GM12878 (cell line): ENCODE measurements around the gene NOS3.

ENCODE experiments used
- BRCA1 ChIP-seq: IDR thresholded peaks from 2 replicates; pipeline ENCODE4 v1.6.1; 2011; ENCODE audit warnings: low read depth, low read length, improper control_type of control experiment
- CTCF ChIP-seq, 3 experiments: IDR thresholded peaks in 2 of 3; conservative IDR thresholded peaks in 1 of 3; 2 replicates each; pipeline ENCODE4 v1.5.1; 2011; ENCODE audit warnings: low read depth in 3 of 3, low read length in 3 of 3, mild to moderate bottlenecking in 3 of 3, control low read depth in 2 of 3, moderate library complexity in 2 of 3, inconsistent platforms in 1 of 3, mixed read lengths in 1 of 3; ENCODE audit not compliant: control insufficient read depth in 2 of 3, insufficient read depth in 1 of 3; ENCODE audit errors: extremely low read depth in 1 of 3
- EZH2 ChIP-seq: IDR thresholded peaks from 2 replicates; pipeline ENCODE4 v1.6.1; 2012; ENCODE audit warnings: low read depth, mild to moderate bottlenecking, control low read depth, inconsistent platforms, low read length, borderline replicate concordance; ENCODE audit not compliant: control insufficient read depth
- FOS ChIP-seq: IDR thresholded peaks from 3 replicates; pipeline ENCODE4 v1.6.1; 2011; ENCODE audit warnings: borderline replicate concordance; ENCODE audit not compliant: insufficient read length; ENCODE audit errors: extremely low read depth
- JUND ChIP-seq: IDR thresholded peaks from 2 replicates; pipeline ENCODE4 v1.6.1; 2012; ENCODE audit warnings: low read depth, mild to moderate bottlenecking, low read length, improper control_type of control experiment, moderate library complexity
- LARP7 ChIP-seq: fragments of 450-650 bp; IDR thresholded peaks from 2 replicates; pipeline ENCODE4 v1.6.1; 2017; ENCODE audit warnings: mild to moderate bottlenecking
- NFYA ChIP-seq: IDR thresholded peaks from 2 replicates; pipeline ENCODE4 v1.6.1; 2011; ENCODE audit warnings: low read depth, mild to moderate bottlenecking, low read length, improper control_type of control experiment, borderline replicate concordance
- NRF1 ChIP-seq: conservative IDR thresholded peaks from 2 replicates; pipeline ENCODE4 v1.6.1; 2011; ENCODE audit warnings: mild to moderate bottlenecking, low read depth, low read length, improper control_type of control experiment
- POLR2A ChIP-seq: IDR thresholded peaks from 2 replicates; pipeline ENCODE4 v1.6.1; 2011; ENCODE audit warnings: low read depth, mild to moderate bottlenecking, low read length
- POLR2AphosphoS2 ChIP-seq: IDR thresholded peaks from 2 replicates; pipeline ENCODE4 v1.6.1; 2011; ENCODE audit warnings: low read depth, mild to moderate bottlenecking, low read length, improper control_type of control experiment, moderate library complexity
- RAD21 ChIP-seq: IDR thresholded peaks from 2 replicates; pipeline ENCODE4 v1.6.1; 2011; ENCODE audit warnings: mild to moderate bottlenecking, low read depth, low read length, moderate library complexity; ENCODE audit not compliant: insufficient read depth
- RFX5 ChIP-seq: IDR thresholded peaks from 2 replicates; pipeline ENCODE4 v1.6.1; 2011; ENCODE audit warnings: low read depth, low read length, improper control_type of control experiment
- SMC3 ChIP-seq: IDR thresholded peaks from 2 replicates; pipeline ENCODE4 v1.6.1; 2011; ENCODE audit warnings: low read length, improper control_type of control experiment, borderline replicate concordance
- TAF1 ChIP-seq: IDR thresholded peaks from 2 replicates; pipeline ENCODE4 v1.6.1; 2011; ENCODE audit warnings: mild to moderate bottlenecking, low read depth, low read length, borderline replicate concordance

- TF ChIP-seq CTCF (IDR thresholded peaks at IDR 0.05 in 2 of 3, conservative IDR thresholded peaks at IDR 0.05 in 1 of 3; ENCODE audit: control insufficient read depth in 2 of 3, extremely low read depth in 1 of 3, insufficient read depth in 1 of 3, low read depth in 3 of 3, low read length in 3 of 3) (no peak), POLR2AphosphoS2 (no peak), JUND (no peak), EZH2 (no peak), RFX5 (no peak), BRCA1 (no peak), POLR2A (no peak), FOS (no peak), NRF1 (no peak), LARP7 (no peak), TAF1 (no peak), RAD21 (no peak), NFYA (no peak), SMC3 (no peak)
Measured at GRCh38 chr7:151057506-151057988, 66.7 kb downstream of the NOS3 start, which contains the start of gene CDK5.
